ENCODE results near the gene IPPK.

DNA sequence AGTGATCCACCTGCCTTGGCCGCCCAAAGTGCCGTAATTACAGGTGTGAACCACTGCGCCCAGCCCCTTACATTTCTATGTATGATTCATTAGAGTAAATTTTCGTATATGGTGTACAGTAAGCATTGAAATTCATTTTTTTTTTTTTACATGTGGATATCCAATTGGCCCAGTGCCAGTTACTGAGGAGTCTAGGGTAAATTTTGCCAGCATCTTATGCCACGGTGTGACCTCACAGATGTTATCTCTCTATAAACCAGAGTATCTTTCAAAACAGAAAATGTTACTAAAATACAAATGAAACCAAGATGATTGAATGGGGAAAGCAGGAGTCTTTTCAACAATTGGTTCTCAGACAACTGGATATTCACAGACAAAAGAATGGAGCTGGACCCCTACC, 64.7 kb downstream of the IPPK start:
- TF ChIP-seq, protein P1, sequence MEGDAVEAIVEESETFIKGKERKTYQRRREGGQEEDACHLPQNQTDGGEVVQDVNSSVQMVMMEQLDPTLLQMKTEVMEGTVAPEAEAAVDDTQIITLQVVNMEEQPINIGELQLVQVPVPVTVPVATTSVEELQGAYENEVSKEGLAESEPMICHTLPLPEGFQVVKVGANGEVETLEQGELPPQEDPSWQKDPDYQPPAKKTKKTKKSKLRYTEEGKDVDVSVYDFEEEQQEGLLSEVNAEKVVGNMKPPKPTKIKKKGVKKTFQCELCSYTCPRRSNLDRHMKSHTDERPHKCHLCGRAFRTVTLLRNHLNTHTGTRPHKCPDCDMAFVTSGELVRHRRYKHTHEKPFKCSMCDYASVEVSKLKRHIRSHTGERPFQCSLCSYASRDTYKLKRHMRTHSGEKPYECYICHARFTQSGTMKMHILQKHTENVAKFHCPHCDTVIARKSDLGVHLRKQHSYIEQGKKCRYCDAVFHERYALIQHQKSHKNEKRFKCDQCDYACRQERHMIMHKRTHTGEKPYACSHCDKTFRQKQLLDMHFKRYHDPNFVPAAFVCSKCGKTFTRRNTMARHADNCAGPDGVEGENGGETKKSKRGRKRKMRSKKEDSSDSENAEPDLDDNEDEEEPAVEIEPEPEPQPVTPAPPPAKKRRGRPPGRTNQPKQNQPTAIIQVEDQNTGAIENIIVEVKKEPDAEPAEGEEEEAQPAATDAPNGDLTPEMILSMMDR (IDR thresholded peaks at IDR 0.05; ENCODE audit: low read depth, low read length, poor library complexity, severe bottlenecking): no peak
- no peak for TF ChIP-seq EZH2phosphoT487 (IDR thresholded peaks at IDR 0.05; ENCODE audit: borderline replicate concordance, low read length)

All from DOHH2 (cell line).